HG02759 (cell line): ENCODE data around the gene MYO10.
A peak's percentile ranks its signal among the peaks of the same experiment; 100 is the strongest.

Experiments used
- ATAC-seq: cut with Tn5 transposase; IDR thresholded peaks from one replicate; pipeline ENCODE4 v1.9.1; 2021; ENCODE audit warnings: mild to moderate bottlenecking, moderate library complexity; ENCODE audit not compliant: unreplicated experiment

MYO10 gene

GRCh38 chr5:16943846-16944678 is 8.0 kb upstream of the MYO10 start:
- ATAC-seq: no peak

- ATAC-seq: no peak
Observed at GRCh38 chr5:16937503-16938161, 1.5 kb upstream of the MYO10 start.

- no peak for ATAC-seq
Observed at GRCh38 chr5:16936989-16937438, 926 bp upstream of the MYO10 start.

DNA sequence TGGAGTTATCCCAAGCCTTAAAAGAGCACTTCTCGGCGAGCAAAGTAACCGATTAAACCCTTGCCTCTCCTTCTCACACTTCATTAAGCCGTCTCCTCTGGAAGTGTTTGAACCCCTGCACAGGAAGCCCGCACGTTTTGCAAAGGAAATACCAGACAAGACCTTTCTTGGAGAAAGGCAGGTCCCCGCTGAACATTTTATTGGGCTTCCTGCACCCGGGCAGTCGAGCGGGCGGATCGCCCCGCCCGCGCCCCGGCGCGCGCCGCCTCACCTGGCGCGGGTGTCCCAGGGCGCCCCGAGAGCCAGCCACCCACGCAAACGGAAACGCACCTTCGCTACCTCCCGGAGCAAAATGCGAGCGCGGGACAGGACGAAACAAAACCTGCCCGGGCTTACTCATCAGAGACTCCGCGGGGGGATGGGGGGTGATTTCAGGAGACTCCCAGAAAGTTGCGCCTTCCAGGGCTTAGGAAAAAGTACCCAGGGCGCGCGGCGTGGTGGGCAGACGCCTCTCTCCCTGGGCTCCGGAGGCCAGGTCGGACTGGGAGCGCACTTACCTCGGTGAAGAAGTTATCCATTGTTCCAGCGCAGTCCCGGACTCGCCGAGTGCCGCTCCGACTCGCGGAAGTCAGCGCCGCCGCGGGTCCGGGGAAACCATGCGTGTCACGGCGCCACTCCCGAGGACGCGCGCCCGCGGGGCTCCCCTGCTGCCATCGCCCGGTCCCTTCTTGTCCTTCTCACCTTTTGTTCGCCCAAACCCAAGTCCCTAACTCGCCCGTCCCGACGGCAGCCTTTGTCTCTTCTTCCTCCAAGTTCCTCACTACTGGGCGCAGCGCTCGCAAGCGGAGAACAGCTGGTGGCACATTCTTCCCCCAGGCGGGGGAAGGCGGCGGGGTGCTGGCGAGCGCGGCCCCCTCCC is 598 bp downstream of the MYO10 start:
- peak; percentile 53 for ATAC-seq

GRCh38 chr5:16934677-16935153 is 1.4 kb downstream of the MYO10 start:
- no peak for ATAC-seq

- peak; percentile 52 for ATAC-seq
Observed at GRCh38 chr5:16934123-16934522, 2.0 kb downstream of the MYO10 start.

DNA sequence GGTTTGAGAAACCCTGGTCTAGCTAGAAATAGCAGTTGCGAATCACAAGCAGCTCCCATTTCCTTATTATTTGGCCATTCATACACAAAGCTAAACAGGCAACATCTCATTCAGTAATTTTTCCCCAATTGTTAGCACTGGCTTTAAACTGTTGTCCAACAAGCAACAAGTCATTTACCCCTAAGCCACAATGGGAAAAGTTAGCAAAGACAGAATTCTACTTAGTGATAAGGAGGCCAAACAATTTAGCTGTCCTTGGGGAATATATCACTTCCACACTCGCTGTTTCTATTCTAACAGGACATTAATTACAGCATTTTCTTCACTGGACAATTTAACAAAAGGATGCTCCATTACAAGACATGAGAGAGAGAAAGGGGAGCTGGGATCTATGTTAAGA is 2.8 kb downstream of the MYO10 start:
- no peak for ATAC-seq

- ATAC-seq: no peak
Observed at GRCh38 chr5:16932401-16932800, 3.7 kb downstream of the MYO10 start.

DNA sequence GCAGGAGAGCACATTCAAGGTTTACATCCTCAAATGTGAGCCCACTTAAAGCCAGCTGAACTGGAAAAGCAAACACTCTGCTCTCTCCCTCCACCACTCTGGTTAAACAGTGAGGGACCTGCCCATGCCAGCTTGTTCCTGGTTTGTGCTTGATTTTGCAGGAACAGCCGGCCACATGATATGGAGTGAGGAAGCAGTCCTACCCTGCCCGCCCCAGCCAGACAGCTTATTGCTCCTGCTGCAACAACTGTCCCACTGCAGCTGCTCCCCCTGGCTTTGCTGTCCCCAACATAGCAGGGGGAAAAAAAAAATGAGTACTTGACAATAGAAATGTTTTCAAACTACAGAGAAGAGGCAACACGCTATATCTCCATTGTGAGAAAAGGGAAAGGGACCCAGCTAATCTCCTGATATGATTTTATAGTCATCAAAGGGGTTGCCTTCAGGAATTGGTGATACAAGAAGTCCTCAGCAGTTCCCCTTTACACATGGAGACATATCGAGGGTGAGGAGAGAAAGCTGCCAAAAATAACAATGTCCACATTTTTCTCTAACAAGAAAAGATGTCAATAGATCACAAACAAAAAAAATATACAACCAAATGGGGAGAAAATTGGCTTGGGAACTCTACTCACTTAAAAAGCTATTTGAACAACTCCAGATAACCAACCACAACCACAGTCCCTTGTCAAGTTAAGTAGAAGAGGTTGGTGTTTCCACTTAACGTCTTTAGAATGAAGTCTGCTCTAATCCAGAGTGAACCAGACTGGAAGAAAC is 4.6 kb downstream of the MYO10 start:
- ATAC-seq: no peak

GRCh38 chr5:16930496-16930895 is 5.6 kb downstream of the MYO10 start:
- no peak for ATAC-seq

GRCh38 chr5:16929831-16930230 is 6.3 kb downstream of the MYO10 start:
- no peak for ATAC-seq

DNA sequence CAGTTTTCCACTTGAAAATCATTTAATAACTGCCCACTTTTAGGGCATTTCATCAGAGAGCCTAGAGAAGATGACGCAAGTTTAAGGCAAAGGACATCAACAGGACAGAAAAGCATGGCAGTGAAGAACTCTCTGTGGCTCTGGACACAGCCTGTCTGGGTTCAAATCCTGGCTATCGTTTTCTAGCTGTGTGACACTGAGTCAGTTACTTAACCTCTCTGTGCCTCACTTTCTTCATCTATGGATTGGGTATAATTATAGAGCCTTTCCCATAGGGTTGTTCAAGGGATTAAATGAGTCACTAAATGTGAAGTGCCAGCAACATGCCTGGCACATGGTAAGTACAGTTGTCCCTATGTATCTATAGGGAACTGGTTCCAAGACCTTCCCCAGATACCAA is 6.7 kb downstream of the MYO10 start:
- no peak for ATAC-seq

GRCh38 chr5:16927613-16928012 is 8.5 kb downstream of the MYO10 start:
- no peak for ATAC-seq

GRCh38 chr5:16926417-16926816 is 9.7 kb downstream of the MYO10 start:
- ATAC-seq: no peak

DNA sequence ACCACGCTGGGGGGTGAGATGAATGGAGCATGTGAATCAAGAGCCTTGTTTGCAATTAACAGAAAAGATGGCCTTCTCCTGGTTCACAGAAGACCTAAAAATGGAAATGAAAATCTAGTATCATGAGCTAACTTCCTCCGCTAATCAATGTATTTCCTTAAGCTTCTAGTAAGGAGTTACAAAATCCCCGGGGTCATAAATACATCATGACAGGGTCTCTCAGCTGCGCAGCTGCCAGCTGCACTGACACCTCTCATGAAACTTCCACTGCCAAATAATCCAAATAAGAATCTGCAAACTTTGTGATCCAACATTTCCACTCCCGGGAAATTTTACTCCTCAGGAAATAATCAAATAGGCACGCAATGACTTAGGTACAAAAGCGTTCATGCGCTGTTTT is 11.9 kb downstream of the MYO10 start:
- ATAC-seq: no peak

DNA sequence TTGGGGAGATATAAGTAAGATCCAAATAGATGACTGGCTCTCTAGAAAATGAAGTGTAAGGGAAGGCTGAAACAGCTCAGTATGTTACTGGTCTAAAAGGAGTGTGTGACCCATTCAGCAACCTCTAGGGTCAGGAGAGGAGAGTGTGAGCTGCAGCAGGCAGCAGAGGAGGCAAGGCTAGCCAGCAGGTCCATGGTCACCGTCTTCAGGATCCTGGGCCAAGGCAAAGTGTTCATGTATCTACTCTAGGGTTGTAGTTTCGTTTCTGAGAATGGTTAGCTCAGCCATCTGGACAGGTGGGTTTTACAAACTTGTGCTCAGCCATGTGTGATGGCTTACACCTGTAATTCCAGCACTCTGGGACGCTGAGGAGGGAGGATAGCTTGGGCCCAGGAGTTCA is 13.7 kb downstream of the MYO10 start:
- ATAC-seq: peak; percentile 68

DNA sequence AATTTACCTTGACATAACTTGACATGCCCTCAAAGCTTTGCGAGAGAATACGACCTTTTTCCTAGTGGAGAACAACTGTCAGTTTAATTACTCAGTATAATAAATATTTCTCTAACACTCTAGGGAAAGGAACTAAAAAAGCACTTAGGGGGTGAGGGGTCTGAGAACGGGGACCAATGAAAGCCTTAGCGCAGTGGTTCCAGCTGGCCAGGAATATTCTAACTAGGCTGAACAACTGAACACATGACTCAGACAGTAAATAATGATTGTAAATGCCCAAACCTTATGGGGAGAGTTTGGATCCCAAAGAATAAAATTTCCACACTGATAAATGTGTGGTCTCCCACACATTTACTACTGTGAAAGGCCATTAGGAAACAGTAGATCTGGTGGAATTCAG is 14.9 kb downstream of the MYO10 start:
- no peak for ATAC-seq

GRCh38 chr5:16920109-16920816 is 15.8 kb downstream of the MYO10 start:
- no peak for ATAC-seq

GRCh38 chr5:16918891-16919671 is 17.0 kb downstream of the MYO10 start:
- ATAC-seq: no peak
